ENCODE data around the gene CAMTA1. TPM values are rescaled to one million over a fixed set of nuclear protein-coding genes. Genes with fewer than 3 reads are reported as not detected.

CAMTA1 gene
- total RNA-seq, 1 donor from 2014 or later, result 268 TPM

DNA sequence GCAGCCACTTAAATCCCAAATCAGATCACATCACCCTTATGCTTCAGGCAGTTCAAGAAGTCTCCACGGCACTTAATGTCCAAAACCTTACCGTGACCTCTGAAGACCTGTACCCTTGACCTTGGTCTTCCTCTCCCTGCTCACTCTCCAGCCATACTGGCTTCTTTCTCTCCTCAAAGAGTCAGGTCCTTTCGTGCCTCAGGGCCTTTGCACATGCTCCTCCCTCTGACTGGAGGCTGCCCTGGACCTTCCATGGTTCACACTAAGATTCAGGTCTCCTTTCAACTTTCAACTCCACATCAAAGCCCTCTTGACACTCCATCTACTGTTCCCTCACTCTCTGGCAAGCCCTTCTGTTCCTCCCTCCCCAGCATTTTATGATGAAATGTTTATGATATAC, 695.9 kb downstream of the CAMTA1 start:
- no peaks in the 10 kb centered on the region for H3K27me3 ChIP-seq
- no peaks in the 10 kb centered on the region for H3F3A ChIP-seq (ENCODE audit: low read depth)
- TF ChIP-seq EZH2 (IDR thresholded peaks at IDR 0.05) (no peak), EZH2phosphoT487 (IDR thresholded peaks at IDR 0.05) (no peak)
- TF ChIP-seq, protein P1, sequence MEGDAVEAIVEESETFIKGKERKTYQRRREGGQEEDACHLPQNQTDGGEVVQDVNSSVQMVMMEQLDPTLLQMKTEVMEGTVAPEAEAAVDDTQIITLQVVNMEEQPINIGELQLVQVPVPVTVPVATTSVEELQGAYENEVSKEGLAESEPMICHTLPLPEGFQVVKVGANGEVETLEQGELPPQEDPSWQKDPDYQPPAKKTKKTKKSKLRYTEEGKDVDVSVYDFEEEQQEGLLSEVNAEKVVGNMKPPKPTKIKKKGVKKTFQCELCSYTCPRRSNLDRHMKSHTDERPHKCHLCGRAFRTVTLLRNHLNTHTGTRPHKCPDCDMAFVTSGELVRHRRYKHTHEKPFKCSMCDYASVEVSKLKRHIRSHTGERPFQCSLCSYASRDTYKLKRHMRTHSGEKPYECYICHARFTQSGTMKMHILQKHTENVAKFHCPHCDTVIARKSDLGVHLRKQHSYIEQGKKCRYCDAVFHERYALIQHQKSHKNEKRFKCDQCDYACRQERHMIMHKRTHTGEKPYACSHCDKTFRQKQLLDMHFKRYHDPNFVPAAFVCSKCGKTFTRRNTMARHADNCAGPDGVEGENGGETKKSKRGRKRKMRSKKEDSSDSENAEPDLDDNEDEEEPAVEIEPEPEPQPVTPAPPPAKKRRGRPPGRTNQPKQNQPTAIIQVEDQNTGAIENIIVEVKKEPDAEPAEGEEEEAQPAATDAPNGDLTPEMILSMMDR (IDR thresholded peaks at IDR 0.05), result no peak
- no peaks in the 10 kb centered on the region for H4K20me1 ChIP-seq (ENCODE audit: low read depth)
- DNase-seq (ENCODE audit: low spot score), result no peak
- Mint-ChIP-seq H3K4me1 (peaks cover 26% of the 10 kb centered on the region), H3K27me3 (ENCODE audit: insufficient read depth, low read depth) (peaks cover 4% of the 10 kb centered on the region), H3K4me3 (no peak overlapping the region), H3K36me3 (no peaks in the 10 kb centered on the region), H3K9me3 (no peaks in the 10 kb centered on the region), H3K27ac (no peak overlapping the region)
- H3K4me1 ChIP-seq, result peaks cover 21% of the 10 kb centered on the region
- no peaks in the 10 kb centered on the region for H3K79me2 ChIP-seq (ENCODE audit: low read depth)
- no peak overlapping the region for H2AFZ ChIP-seq (replicated peaks)
- H3K4me3 ChIP-seq, result no peak overlapping the region
- H3K9ac ChIP-seq, result no peak overlapping the region
- H3K9me3 ChIP-seq (ENCODE audit: low read depth), result no peaks in the 10 kb centered on the region
- H3K36me3 ChIP-seq, result no peaks in the 10 kb centered on the region
- no peak overlapping the region for H3K4me2 ChIP-seq
- H3K27ac ChIP-seq, result no peak overlapping the region

DNA sequence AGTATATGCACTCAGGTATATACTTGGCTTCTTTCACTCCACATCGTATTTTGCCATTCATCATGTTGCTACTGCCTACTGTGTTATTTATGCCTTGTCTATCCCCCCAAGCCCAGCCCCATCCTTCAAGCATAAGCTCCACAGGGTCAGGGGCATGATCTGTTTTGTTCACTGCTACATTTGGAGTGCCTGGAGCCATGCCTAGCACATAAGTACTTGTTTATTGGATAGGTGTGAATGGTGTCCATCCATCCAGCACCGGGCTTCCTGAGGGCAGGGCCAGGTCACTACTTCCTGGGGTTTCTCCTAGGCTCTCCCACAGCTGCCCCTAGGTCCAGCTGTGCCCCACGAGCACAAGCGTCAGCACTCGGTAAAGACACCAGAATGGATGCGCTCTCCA, 696.8 kb downstream of the CAMTA1 start:
- no peak overlapping the region for H3K4me3 Mint-ChIP-seq
- no peak overlapping the region for H3K4me2 ChIP-seq
- no peaks in the 10 kb centered on the region for H3K9me3 ChIP-seq (ENCODE audit: low read depth)
- H3K4me3 ChIP-seq, result no peak overlapping the region
- H3K79me2 ChIP-seq (ENCODE audit: low read depth), result no peaks in the 10 kb centered on the region
- DNase-seq (ENCODE audit: low spot score), result no peak
- no peak overlapping the region for H3K27ac Mint-ChIP-seq
- H2AFZ ChIP-seq (replicated peaks), result no peak overlapping the region
- peaks cover 14% of the 10 kb centered on the region for H3K4me1 ChIP-seq
- peaks cover 6% of the 10 kb centered on the region for H3K27me3 Mint-ChIP-seq (ENCODE audit: insufficient read depth, low read depth)
- no peaks in the 10 kb centered on the region for H3K9me3 Mint-ChIP-seq
- H3K27me3 ChIP-seq, result no peaks in the 10 kb centered on the region
- no peaks in the 10 kb centered on the region for H4K20me1 ChIP-seq (ENCODE audit: low read depth)
- H3K27ac ChIP-seq, result no peak overlapping the region
- no peaks in the 10 kb centered on the region for H3K36me3 Mint-ChIP-seq
- H3K4me1 Mint-ChIP-seq, result peaks cover 25% of the 10 kb centered on the region
- H3K9ac ChIP-seq, result no peak overlapping the region
- TF ChIP-seq, protein P1 (IDR thresholded peaks at IDR 0.05), result no peak
- TF ChIP-seq EZH2phosphoT487 (IDR thresholded peaks at IDR 0.05) (no peak), EZH2 (IDR thresholded peaks at IDR 0.05) (no peak)
- no peaks in the 10 kb centered on the region for H3K36me3 ChIP-seq
- H3F3A ChIP-seq (ENCODE audit: low read depth), result no peaks in the 10 kb centered on the region

DNA sequence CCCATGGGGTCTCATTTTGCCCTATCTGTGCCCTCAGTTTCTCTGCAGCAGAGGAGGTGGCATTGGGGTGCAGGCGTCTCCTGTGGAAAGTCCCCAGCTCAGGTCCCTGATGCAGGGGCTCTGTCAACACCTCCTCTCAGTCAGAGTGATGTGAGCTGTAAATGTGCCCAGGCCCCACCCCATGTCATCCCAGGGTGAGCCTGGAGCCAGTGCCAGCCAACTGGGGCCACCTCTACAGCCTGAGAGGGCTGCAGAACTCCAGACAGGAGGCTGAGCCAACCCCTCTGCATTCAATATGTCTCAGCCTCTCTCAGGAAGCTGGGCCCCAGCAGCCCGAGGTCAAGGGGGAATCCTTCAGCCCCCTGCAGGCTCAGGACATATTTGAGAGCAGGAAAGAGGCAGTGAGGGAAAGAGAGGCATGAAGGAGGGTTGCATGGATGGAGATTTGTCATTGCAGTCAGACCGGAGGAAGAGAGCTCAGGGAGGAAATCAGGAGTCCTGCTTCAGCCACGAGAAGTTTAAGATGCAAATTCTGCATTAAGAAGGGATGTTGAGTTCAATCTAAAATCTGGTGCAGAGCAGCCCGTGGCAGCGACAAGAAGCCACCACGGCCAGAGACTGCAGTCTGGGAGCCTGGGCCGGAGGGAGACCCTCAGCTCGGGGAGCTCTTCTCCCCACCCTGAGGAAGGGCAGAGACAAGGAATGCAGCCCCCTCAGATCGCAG, 697.7 kb downstream of the CAMTA1 start:
- Histone ChIP-seq H3K9ac (no peak overlapping the region), H3K36me3 (no peaks in the 10 kb centered on the region), H2AFZ (replicated peaks) (no peak overlapping the region), H3F3A (ENCODE audit: low read depth) (no peaks in the 10 kb centered on the region), H3K79me2 (ENCODE audit: low read depth) (no peaks in the 10 kb centered on the region), H4K20me1 (ENCODE audit: low read depth) (no peaks in the 10 kb centered on the region), H3K27me3 (no peaks in the 10 kb centered on the region), H3K4me3 (no peak overlapping the region), H3K27ac (no peak overlapping the region), H3K9me3 (ENCODE audit: low read depth) (no peaks in the 10 kb centered on the region), H3K4me1 (peaks cover 5% of the 10 kb centered on the region), H3K4me2 (no peak overlapping the region)
- H3K27me3 Mint-ChIP-seq (ENCODE audit: insufficient read depth, low read depth), result peaks cover 6% of the 10 kb centered on the region
- H3K9me3 Mint-ChIP-seq, result no peaks in the 10 kb centered on the region
- H3K4me1 Mint-ChIP-seq, result peaks cover 22% of the 10 kb centered on the region
- H3K36me3 Mint-ChIP-seq, result no peaks in the 10 kb centered on the region
- TF ChIP-seq EZH2phosphoT487 (IDR thresholded peaks at IDR 0.05) (no peak), EZH2 (IDR thresholded peaks at IDR 0.05) (no peak)
- TF ChIP-seq, protein P1 (IDR thresholded peaks at IDR 0.05), result no peak
- H3K27ac Mint-ChIP-seq, result peak overlapping the region; percentile 20
- H3K4me3 Mint-ChIP-seq, result no peak overlapping the region
- DNase-seq (ENCODE audit: low spot score), result no peak

Measured in neural progenitor cell (in vitro differentiated cells).